Measurements from ENCODE around the gene ME3. TPM values are rescaled to one million over a fixed set of nuclear protein-coding genes. Genes with fewer than 3 reads are reported as not detected.
A peak's percentile ranks its signal among the peaks of the same experiment; 100 is the strongest.

The ME3 gene
- total RNA-seq, 1 experiment from 2014 or later: 35.3 TPM

GRCh38 chr11:86591631-86592030 is 80.8 kb downstream of the ME3 start:
- no peak overlapping the region for H3K4me3 ChIP-seq (ENCODE audit: low read depth in 2 of 2, low read length in 2 of 2)
- TF ChIP-seq SIN3A (IDR thresholded peaks at IDR 0.05; ENCODE audit: borderline replicate concordance, insufficient read depth, low read depth, low read length) (no peak), CTCF (IDR thresholded peaks at IDR 0.05) (no peak), TCF7L2 (IDR thresholded peaks at IDR 0.05; ENCODE audit: low read depth, low read length) (no peak), POLR2AphosphoS5 (IDR thresholded peaks at IDR 0.05; ENCODE audit: low read depth, low read length) (no peak), REST (IDR thresholded peaks at IDR 0.05; ENCODE audit: insufficient read depth in 1 of 2, low read depth in 2 of 2, low read length in 1 of 2) (no peak)
- no TSS peak for BruUV-seq (replicated peaks)
- in situ Hi-C loops (cut with HindIII; ENCODE audit: low pct_unique_long_range_greater_than_20kb, low sequenced_read_pairs): no loop called here
- H3K36me3 ChIP-seq (ENCODE audit: control insufficient read depth, insufficient read depth, low read length): no peaks in the 10 kb centered on the region
- ATAC-seq (no peak), DNase-seq (ENCODE audit: low read depth, low spot score) (no peak)
- intact Hi-C loops (cut with micrococcal nuclease; ENCODE audit: unreplicated experiment): no loop called here
- peaks cover 48% of the 10 kb centered on the region for H3K4me1 ChIP-seq (ENCODE audit: control insufficient read depth, insufficient read depth, low read length)
- no peaks in the 10 kb centered on the region for H3K9me3 ChIP-seq (ENCODE audit: control insufficient read depth, insufficient read depth, low read depth, low read length)
- peak overlapping the region; percentile 92 for H3K27ac ChIP-seq (ENCODE audit: low read length)
- CTCF ChIA-PET: no interaction called here
- no peaks in the 10 kb centered on the region for H3K27me3 ChIP-seq (ENCODE audit: control insufficient read depth, insufficient read depth, low read length)
- POLR2A ChIA-PET: no interaction called here

- Histone ChIP-seq H3K4me1 (ENCODE audit: control insufficient read depth, insufficient read depth, low read length) (peaks cover 43% of the 10 kb centered on the region), H3K27me3 (ENCODE audit: control insufficient read depth, insufficient read depth, low read length) (no peaks in the 10 kb centered on the region), H3K9me3 (ENCODE audit: control insufficient read depth, insufficient read depth, low read depth, low read length) (no peaks in the 10 kb centered on the region), H3K4me3 (ENCODE audit: low read depth in 2 of 2, low read length in 2 of 2) (no peak overlapping the region), H3K27ac (ENCODE audit: low read length) (peak overlapping the region; percentile 92), H3K36me3 (ENCODE audit: control insufficient read depth, insufficient read depth, low read length) (no peaks in the 10 kb centered on the region)
- POLR2A ChIA-PET: interaction anchor here (0.8 kb wide), 1 partner anchor 13 kb away, joined by 4 read pairs; no protein-coding TSS in a partner anchor
- intact Hi-C loops (cut with micrococcal nuclease; ENCODE audit: unreplicated experiment) (no loop called here), in situ Hi-C loops (cut with HindIII; ENCODE audit: low pct_unique_long_range_greater_than_20kb, low sequenced_read_pairs) (no loop called here)
- TF ChIP-seq REST (IDR thresholded peaks at IDR 0.05; ENCODE audit: insufficient read depth in 1 of 2, low read depth in 2 of 2, low read length in 1 of 2): no peak
- TF ChIP-seq CTCF (IDR thresholded peaks at IDR 0.05): no peak
- no peak for TF ChIP-seq TCF7L2 (IDR thresholded peaks at IDR 0.05; ENCODE audit: low read depth, low read length)
- no peak for TF ChIP-seq POLR2AphosphoS5 (IDR thresholded peaks at IDR 0.05; ENCODE audit: low read depth, low read length)
- no peak for TF ChIP-seq SIN3A (IDR thresholded peaks at IDR 0.05; ENCODE audit: borderline replicate concordance, insufficient read depth, low read depth, low read length)
- ATAC-seq (no peak), DNase-seq (ENCODE audit: low read depth, low spot score) (no peak)
- no TSS peak for BruUV-seq (replicated peaks)
- CTCF ChIA-PET: interaction anchor here (0.6 kb wide), 1 partner anchor 15 kb away, joined by 3 read pairs; no protein-coding TSS in a partner anchor
Observed at GRCh38 chr11:86589856-86590589, 82.4 kb downstream of the ME3 start.
